Measurements from ENCODE around the gene FUT7.

FUT7 gene

DNA sequence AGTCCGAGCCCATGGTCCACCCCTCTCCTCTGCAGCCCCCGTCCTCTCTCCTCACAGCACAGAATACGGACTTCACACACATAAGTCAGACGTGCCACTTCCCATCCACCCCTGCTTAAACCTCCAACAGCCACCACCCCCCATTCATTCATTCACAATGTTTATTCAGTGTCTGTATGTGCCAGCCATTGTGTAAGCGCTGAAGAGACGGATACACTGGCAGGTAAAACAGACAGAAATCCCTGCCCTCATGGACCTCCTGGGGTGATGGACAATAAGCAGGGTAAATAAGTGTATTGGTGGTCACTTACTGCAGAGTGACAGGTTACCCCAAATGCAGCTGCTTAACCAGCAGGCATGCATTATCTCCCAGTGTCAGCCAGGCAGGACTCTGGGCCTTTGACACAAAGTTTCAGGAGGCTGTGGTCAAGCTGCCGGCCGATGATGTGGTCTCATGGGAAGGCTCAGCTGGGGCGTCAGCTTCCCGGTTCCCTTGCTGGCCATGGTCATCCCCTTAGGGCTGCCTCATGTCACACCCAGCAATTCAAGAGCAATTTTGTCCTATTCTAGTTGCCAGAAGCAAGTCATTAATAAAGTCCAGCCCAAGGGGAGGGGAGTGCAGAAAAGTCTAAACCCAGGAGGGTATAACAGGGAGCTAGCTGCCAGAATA is 41.5 kb downstream of the FUT7 start:
- CTCF ChIA-PET: interaction anchor here (0.7 to 4.9 kb wide), 2 partner anchors 39 to 42 kb away, joined by 3 to 34 read pairs; no protein-coding TSS in a partner anchor
- POLR2A ChIA-PET: no interaction called here
- TF ChIP-seq CTCF (IDR thresholded peaks at IDR 0.05; ENCODE audit: insufficient read depth, low read length, missing control alignments): no peak
- no peak for DNase-seq (ENCODE audit: low read depth, low spot score)
- H3K4me3 ChIP-seq (ENCODE audit: low read depth, low read length): no peak overlapping the region

DNA sequence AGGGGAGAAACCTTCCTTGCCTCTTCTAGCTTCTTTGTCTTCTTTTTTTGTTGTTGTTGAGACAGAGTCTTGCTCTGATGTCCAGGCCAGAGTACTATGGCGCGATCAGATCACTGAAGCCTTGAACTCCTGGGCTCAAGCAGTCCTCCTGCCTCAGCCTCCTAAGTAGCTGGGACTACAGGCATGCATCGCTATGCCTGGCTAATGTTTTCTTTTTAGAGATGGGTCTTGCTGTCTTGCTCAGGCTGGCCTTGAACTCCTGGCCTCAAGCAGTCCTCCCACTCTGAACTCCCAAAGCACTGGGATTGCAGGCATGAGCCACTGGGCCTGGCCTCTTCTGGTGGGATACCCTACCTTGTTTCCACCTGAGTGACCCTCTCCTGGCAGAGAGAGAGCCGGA is 43.0 kb downstream of the FUT7 start:
- POLR2A ChIA-PET: no interaction called here
- CTCF ChIA-PET: interaction anchor here (1.1 kb wide), 1 partner anchor 41 kb away, joined by 3 read pairs; no protein-coding TSS in a partner anchor
- H3K4me3 ChIP-seq (ENCODE audit: low read depth, low read length): no peak overlapping the region

DNA sequence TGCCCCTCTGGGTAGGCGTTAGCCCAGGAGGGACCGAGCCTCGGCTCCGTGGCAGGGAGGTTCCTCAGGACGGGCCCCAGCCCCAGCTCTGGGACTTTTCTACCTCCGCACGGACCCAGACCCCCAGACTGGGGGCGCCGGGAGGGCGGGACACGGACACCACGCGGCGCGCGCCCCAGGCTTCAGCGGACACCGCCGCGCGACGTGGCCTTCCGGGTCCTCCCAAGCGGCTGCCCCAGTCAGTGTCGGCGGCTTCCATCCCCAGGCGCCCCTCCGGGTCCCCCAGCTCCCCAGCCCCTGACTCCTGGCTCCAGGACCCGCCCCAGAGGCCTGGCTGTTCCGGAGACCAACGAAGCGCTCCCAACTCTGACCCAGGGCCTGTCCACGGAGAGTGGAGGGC is 46.0 kb downstream of the FUT7 start:
- no peak for DNase-seq (ENCODE audit: low read depth, low spot score)
- ChIA-PET POLR2A (no interaction called here), CTCF (no interaction called here)
- H3K4me3 ChIP-seq (ENCODE audit: low read depth, low read length): no peak overlapping the region
- TF ChIP-seq CTCF (IDR thresholded peaks at IDR 0.05; ENCODE audit: insufficient read depth, low read length, missing control alignments): no peak

More for the DNA sequence above, 43.0 kb downstream of the FUT7 start:
- no peak for DNase-seq (ENCODE audit: low read depth, low spot score)
- TF ChIP-seq CTCF (IDR thresholded peaks at IDR 0.05; ENCODE audit: insufficient read depth, low read length, missing control alignments): no peak

- ChIA-PET POLR2A (no interaction called here), CTCF (no interaction called here)
- DNase-seq (ENCODE audit: low read depth, low spot score): no peak
- no peak overlapping the region for H3K4me3 ChIP-seq (ENCODE audit: low read depth, low read length)
- TF ChIP-seq CTCF (IDR thresholded peaks at IDR 0.05; ENCODE audit: insufficient read depth, low read length, missing control alignments): no peak
Observed at GRCh38 chr9:136985027-136985602, 46.8 kb downstream of the FUT7 start.

GRCh38 chr9:136984464-136985026 is 47.3 kb downstream of the FUT7 start:
- ChIA-PET POLR2A (no interaction called here), CTCF (no interaction called here)
- DNase-seq (ENCODE audit: low read depth, low spot score): no peak
- H3K4me3 ChIP-seq (ENCODE audit: low read depth, low read length): no peak overlapping the region
- TF ChIP-seq CTCF (IDR thresholded peaks at IDR 0.05; ENCODE audit: insufficient read depth, low read length, missing control alignments): no peak

DNA sequence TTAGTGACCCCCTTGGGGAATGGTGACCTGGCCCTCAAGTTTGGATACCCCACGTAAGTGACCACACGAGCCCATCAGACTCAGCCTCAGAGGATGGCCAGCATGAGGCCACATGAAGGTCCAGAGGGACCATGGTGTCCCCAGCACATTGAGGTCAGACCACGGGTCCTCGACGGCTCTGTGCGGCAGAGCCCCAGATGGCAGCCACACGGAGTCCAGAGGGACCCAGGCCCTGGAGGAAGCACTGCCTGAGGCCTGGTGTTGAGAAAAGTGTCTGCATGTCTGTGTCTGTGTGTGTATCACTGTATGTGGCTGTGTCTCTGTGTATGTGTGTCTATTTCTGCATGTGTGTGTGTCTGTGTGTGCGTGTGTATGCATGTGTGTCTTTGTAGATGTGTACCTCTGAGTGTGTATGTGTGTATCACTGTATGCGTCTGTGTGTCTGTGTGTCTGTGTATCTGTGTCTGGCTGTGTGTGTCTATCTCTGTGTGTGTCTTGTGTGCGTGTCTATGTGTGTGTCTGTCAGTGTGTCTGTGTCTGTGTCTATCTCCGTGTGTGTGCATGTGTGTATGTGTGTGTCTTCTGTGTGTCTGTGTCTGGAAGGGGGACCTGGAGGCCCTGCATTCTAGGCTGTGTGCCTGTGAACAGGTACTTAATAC is 48.1 kb downstream of the FUT7 start:
- ChIA-PET POLR2A (no interaction called here), CTCF (no interaction called here)
- no peak overlapping the region for H3K4me3 ChIP-seq (ENCODE audit: low read depth, low read length)
- TF ChIP-seq CTCF (IDR thresholded peaks at IDR 0.05; ENCODE audit: insufficient read depth, low read length, missing control alignments): no peak
- DNase-seq (ENCODE audit: low read depth, low spot score): no peak
